Dermis microvascular lymphatic vessel endothelial cell (primary cell): ENCODE measurements around the gene SPAG17. TPM values are rescaled to one million over a fixed set of nuclear protein-coding genes. Genes with fewer than 3 reads are reported as not detected.

ENCODE experiments used
- DNase-seq, 2 donors: peaks; one replicate each; pipeline versions ENCODE4 v3.0.0 to v3.0.0-alpha.2; 2010; ENCODE audit warnings: low read depth in 2 of 2
- total RNA-seq: library from RNA; depleted of rRNA; stranded (reverse); fragments of >200 nt; gene quantifications from 2 replicates; pipeline ENCODE4 v1.2.1, GENCODE V29; 2014

Gene SPAG17
- total RNA-seq, 1 donor from 2014 or later: not detected

- no peak for DNase-seq
Observed at GRCh38 chr1:117905019-117905418, 280.0 kb downstream of the SPAG17 start.

GRCh38 chr1:117904485-117904884 lies 280.5 kb downstream of the SPAG17 start:
- DNase-seq: no peak
